Esophagus squamous epithelium (tissue), 5 donors: ENCODE measurements around the gene GLG1. TPM values are rescaled to one million over a fixed set of nuclear protein-coding genes. Genes with fewer than 3 reads are reported as not detected.

Experiments used
- DNase-seq: peaks from one replicate; lab custom pipeline; 2025; lab: John Stamatoyannopoulos, UW
- H3K27ac ChIP-seq, 4 donors: fragments of 200-600 bp; sonication (generic); one replicate each; pipeline ENCODE4 v1.5.1; 2016 to 2019; ENCODE audit warnings: mild to moderate bottlenecking in 1 of 4
- H3K27me3 ChIP-seq, 4 donors: fragments of 200-600 bp; sonication (generic); 1 replicate in 3 of 4; 2 replicates in 1 of 4; pipeline versions ENCODE4 v1.5.1 to v1.6.0; 2017 to 2021; ENCODE audit warnings: antibody characterized with exemption in 1 of 4
- H3K36me3 ChIP-seq, 3 donors: fragments of 200-600 bp; sonication (generic); one replicate each; pipeline ENCODE4 v1.5.1; 2016 to 2019
- H3K4me1 ChIP-seq, 3 donors: fragments of 200-600 bp; sonication (generic); one replicate each; pipeline ENCODE4 v1.5.1; 2017 to 2019
- H3K4me3 ChIP-seq, 4 donors: fragments of 200-600 bp; sonication (generic); 1 replicate in 3 of 4; 2 replicates in 1 of 4; pipeline ENCODE4 v1.5.1; 2016 to 2019; ENCODE audit warnings: mild to moderate bottlenecking in 2 of 4, moderate library complexity in 1 of 4
- H3K9me3 ChIP-seq, 3 donors: fragments of 200-600 bp; sonication (generic); one replicate each; pipeline ENCODE4 v1.5.1; 2016 to 2019
- POLR2A ChIP-seq, 4 donors: fragments of 450-650 bp; IDR thresholded peaks; one replicate each; pipeline ENCODE4 v1.6.1; 2017; ENCODE audit warnings: antibody characterized with exemption in 4 of 4, mild to moderate bottlenecking in 4 of 4, moderate library complexity in 3 of 4
- whole genome bisulfite sequencing, 2 donors: methylation state at CpG; one replicate each; pipeline ENCODE4 v1.1.5; 2018; 5-methylcytosine and 5-hydroxymethylcytosine counted together
- intact Hi-C: fragments of 100-400 bp; cut with DNase I; formaldehyde crosslinking; loops from one replicate; pipeline ENCODE4 v1.15.0; 2022
- total RNA-seq, 4 donors: library from RNA; depleted of rRNA; stranded (reverse); fragments of >200 nt; gene quantifications; one replicate each; pipeline ENCODE4 v1.1.0, GENCODE V29; 2016
- TF ChIP-seq, protein P1 (sequence below), 6 experiments: fragments of 450-650 bp in 4 of 6; fragments of 200-600 bp in 2 of 6; sonication (generic) in 2 of 6; IDR thresholded peaks; one replicate each; pipeline ENCODE4 v1.5.1; 2016 to 2019; ENCODE audit warnings: antibody characterized with exemption in 6 of 6, mild to moderate bottlenecking in 4 of 6, moderate library complexity in 4 of 6
- donor health status: DM: yes; HTN: yes; CAD: no.

Gene GLG1
- total RNA-seq, 4 donors from 2014 or later, result 59.2 to 71.9 (median 60.8) TPM

DNA sequence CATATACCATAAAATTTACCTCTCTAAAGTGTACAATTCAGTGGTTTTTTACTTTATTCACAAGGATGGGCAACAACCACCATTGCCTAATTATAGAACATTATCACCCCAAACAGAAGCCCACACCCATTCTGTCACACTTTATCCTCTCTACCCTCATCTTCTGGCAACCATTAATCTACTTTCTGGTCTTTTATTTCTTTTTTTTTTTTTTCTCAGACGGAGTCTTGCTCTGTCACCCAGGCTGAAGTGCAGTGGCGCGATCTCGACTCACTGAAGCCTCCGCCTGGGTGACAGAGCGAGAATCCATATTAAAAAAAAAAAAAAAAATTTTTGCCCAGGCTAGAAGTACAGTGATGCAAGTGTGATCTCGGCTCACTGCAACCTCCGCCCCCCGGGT is 95.0 kb downstream of the GLG1 start:
- Histone ChIP-seq H3K4me3 (no peak overlapping the region), H3K36me3 (peaks cover 0 to 16% (median 0%) of the 10 kb centered on the region in 3 donors), H3K9me3 (no peaks in the 10 kb centered on the region), H3K27me3 (no peaks in the 10 kb centered on the region), H3K27ac (no peak overlapping the region), H3K4me1 (peaks cover 0 to 11% (median 0%) of the 10 kb centered on the region in 3 donors)
- 63 to 77% methylated on average over 3 to 6 of the region's 9 CpGs for WGBS, 2 donors
- no peak for DNase-seq
- TF ChIP-seq POLR2A (IDR thresholded peaks at IDR 0.05), result no peak
- TF ChIP-seq, protein P1, sequence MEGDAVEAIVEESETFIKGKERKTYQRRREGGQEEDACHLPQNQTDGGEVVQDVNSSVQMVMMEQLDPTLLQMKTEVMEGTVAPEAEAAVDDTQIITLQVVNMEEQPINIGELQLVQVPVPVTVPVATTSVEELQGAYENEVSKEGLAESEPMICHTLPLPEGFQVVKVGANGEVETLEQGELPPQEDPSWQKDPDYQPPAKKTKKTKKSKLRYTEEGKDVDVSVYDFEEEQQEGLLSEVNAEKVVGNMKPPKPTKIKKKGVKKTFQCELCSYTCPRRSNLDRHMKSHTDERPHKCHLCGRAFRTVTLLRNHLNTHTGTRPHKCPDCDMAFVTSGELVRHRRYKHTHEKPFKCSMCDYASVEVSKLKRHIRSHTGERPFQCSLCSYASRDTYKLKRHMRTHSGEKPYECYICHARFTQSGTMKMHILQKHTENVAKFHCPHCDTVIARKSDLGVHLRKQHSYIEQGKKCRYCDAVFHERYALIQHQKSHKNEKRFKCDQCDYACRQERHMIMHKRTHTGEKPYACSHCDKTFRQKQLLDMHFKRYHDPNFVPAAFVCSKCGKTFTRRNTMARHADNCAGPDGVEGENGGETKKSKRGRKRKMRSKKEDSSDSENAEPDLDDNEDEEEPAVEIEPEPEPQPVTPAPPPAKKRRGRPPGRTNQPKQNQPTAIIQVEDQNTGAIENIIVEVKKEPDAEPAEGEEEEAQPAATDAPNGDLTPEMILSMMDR (IDR thresholded peaks at IDR 0.05), result no peak
- intact Hi-C loops, result no loop called here

DNA sequence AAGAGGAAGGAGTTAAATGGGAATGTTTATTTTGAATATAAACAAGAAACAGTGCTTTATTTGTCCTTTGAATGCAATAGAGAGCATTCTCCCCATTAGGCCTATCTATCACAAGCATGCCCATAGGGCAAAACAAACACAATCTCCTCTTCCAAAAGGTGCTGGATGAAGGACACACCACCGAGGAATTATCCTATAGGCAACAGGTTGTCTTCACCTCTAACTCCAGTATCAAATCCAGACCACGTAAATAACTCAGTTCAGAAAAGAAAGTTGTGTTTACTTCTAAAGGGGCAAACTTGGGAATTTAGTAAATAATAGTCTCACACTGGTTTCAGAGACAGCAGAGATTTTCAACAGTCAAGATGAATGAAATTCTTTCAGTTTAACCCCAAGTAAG is 101.9 kb downstream of the GLG1 start:
- no peak for DNase-seq
- no peak for TF ChIP-seq POLR2A (IDR thresholded peaks at IDR 0.05)
- TF ChIP-seq, protein P1 (IDR thresholded peaks at IDR 0.05), result no peak
- Histone ChIP-seq H3K4me3 (no peak overlapping the region), H3K4me1 (peaks cover 0 to 12% (median 0%) of the 10 kb centered on the region in 3 donors), H3K27me3 (no peaks in the 10 kb centered on the region), H3K36me3 (peaks cover 0 to 49% (median 6%) of the 10 kb centered on the region in 3 donors), H3K9me3 (no peaks in the 10 kb centered on the region), H3K27ac (no peak overlapping the region)
- intact Hi-C loops, result no loop called here
- 51 to 67% methylated on average over 2 of the region's 2 CpGs for whole genome bisulfite sequencing, 2 donors

DNA sequence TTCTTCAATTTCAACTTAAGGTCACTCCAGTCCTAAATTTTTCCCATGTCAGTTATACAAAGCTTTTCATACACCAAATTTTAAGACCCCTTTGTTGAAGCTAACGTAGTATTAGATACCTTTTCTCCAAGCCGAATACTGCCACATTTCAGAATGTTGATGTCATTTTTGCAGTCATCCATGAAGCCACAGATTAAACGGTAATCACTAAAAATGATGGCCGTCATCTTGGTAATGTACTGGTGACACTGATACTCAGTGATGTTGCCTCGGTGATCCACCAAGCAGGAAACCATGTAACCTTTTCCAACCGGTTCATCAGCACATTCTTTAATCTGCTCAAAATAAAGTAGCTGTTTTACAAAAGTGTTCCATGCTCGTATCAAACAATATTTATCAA is 103.5 kb downstream of the GLG1 start:
- 80% methylated on average over 7 of the region's 7 CpGs for whole genome bisulfite sequencing, 2 donors
- no peaks in the 10 kb centered on the region for H3K9me3 ChIP-seq
- DNase-seq, result no peak
- peaks cover 0 to 53% (median 6%) of the 10 kb centered on the region in 3 donors for H3K36me3 ChIP-seq
- intact Hi-C loops, result no loop called here
- no peak overlapping the region for H3K4me3 ChIP-seq
- TF ChIP-seq, protein P1 (IDR thresholded peaks at IDR 0.05), result no peak
- no peak for TF ChIP-seq POLR2A (IDR thresholded peaks at IDR 0.05)
- H3K4me1 ChIP-seq, result peaks cover 0 to 12% (median 0%) of the 10 kb centered on the region in 3 donors
- H3K27ac ChIP-seq, result no peak overlapping the region
- no peaks in the 10 kb centered on the region for H3K27me3 ChIP-seq

DNA sequence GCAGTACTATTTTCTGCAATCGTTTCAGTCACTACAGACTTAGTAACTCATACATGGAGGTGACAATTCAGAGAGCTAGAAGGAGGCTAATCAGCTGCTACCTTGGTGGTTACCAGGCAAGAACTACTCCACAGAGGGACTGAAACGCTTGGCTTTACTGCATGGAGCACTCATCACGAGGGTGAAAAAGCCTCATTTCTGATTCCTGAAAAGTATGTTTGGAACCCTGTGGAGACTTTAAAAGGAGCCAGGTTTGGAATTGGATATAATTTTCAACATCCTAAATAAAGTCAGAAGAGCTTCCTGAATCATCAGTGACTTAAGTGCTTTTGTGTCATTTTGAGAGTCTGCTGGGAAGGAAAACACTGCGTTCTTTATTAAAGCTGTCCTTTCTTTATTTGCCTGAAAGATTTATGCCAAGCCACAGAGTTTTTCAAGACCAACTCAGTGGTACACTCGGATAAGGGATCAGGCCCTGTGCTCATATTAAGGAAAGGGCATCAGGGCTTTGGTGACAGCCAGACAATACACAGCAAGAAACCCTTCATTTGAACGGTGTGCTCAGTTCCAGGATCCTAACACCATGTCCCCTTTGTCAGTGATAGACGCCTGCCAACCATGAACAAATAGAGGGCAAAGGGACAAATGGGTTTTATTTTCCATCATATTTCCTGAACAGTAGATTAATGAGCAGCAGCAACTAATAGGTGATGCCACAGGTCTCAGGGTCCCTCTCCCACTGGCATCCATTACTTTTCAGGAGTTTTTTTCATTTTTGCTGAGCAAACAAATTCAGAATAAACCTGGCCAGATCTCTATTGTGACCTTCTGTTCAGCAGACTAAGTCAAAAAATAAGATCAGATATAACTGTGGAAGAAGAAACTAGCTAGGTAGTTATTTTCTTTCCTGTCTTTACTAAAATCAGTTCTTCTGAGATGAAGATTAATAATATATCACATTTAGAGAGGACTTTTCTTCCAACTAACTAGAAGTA is 105.1 kb downstream of the GLG1 start:
- Histone ChIP-seq H3K4me1 (no peaks in the 10 kb centered on the region), H3K27me3 (no peaks in the 10 kb centered on the region), H3K27ac (no peak overlapping the region), H3K4me3 (no peak overlapping the region), H3K9me3 (no peaks in the 10 kb centered on the region), H3K36me3 (peaks cover 0 to 39% (median 6%) of the 10 kb centered on the region in 3 donors)
- 73 to 78% methylated on average over 6 to 7 of the region's 7 CpGs for WGBS, 2 donors
- no peak for TF ChIP-seq POLR2A (IDR thresholded peaks at IDR 0.05)
- TF ChIP-seq, protein P1 (IDR thresholded peaks at IDR 0.05), result no peak
- intact Hi-C loops, result no loop called here
- no peak for DNase-seq

DNA sequence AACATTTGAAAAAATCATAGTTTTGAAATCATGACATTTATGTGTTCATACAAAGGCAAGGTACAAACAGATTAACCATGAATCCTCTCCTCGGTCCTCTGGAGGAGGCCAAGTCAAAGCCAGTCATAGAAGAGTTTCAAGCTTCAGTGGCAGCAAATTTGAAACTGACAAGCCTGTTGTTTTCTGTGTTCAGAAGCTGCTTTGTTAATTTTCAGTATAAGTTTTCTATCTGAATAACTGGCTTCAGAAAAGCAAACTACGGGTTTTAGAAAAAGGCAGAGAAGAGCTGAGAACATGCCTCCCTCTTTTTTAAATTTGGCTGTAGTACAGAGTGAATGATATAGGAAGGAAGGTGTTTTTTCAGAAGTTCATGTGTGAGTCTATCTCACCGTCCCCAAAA is 106.0 kb downstream of the GLG1 start:
- no peak for DNase-seq
- H3K27me3 ChIP-seq, result no peaks in the 10 kb centered on the region
- 71 to 78% methylated on average over 3 of the region's 3 CpGs for WGBS, 2 donors
- no peak overlapping the region for H3K4me3 ChIP-seq
- intact Hi-C loops, result no loop called here
- no peaks in the 10 kb centered on the region for H3K9me3 ChIP-seq
- no peak overlapping the region for H3K27ac ChIP-seq
- peaks cover 0 to 43% (median 6%) of the 10 kb centered on the region in 3 donors for H3K36me3 ChIP-seq
- TF ChIP-seq, protein P1 (IDR thresholded peaks at IDR 0.05), result no peak
- TF ChIP-seq POLR2A (IDR thresholded peaks at IDR 0.05), result no peak
- no peaks in the 10 kb centered on the region for H3K4me1 ChIP-seq
